NCI-H146 treated with DMSO at 0.1 percent for 48 hours (cell line): ENCODE measurements around the gene TTL.

ENCODE experiments used
- DNase-seq: peaks from one replicate; lab custom pipeline; 2025; ENCODE audit not compliant: unreplicated experiment; lab: John Stamatoyannopoulos, UW

The TTL gene

GRCh38 chr2:112580084-112580483, 98.1 kb downstream of the TTL start:
- DNase-seq = no peak

- DNase-seq = peak; percentile 64
Observed at GRCh38 chr2:112582314-112582746, 100.4 kb downstream of the TTL start.

GRCh38 chr2:112583497-112584133, 101.7 kb downstream of the TTL start:
- no peak for DNase-seq

- peak; percentile 97 for DNase-seq
Observed at GRCh38 chr2:112584134-112584890, 102.4 kb downstream of the TTL start, which contains the start of gene CHCHD5. Gene CHCHD5, plus strand, starts transcription at chr2:112584609. Its CDS starts 39 bp downstream, at chr2:112584648.

DNA sequence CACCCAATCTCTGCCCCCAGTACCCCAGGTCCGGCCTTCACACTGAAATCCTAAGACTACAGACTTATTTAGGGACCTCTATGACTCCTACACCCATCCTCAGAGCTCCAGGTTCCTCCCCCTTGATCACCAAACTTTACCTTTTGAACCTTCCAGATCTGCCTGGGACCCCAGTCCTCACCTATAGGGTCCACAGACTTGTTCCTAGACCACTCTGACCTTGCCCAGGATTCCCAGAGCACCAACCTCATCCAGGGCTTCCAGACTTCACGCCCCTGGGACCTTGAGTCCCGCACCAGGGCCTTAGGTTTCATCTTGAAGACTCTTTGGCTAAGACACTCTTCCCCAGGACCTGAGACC, 102.9 kb downstream of the TTL start:
- no peak for DNase-seq

GRCh38 chr2:112585400-112585799, 103.4 kb downstream of the TTL start:
- no peak for DNase-seq

DNA sequence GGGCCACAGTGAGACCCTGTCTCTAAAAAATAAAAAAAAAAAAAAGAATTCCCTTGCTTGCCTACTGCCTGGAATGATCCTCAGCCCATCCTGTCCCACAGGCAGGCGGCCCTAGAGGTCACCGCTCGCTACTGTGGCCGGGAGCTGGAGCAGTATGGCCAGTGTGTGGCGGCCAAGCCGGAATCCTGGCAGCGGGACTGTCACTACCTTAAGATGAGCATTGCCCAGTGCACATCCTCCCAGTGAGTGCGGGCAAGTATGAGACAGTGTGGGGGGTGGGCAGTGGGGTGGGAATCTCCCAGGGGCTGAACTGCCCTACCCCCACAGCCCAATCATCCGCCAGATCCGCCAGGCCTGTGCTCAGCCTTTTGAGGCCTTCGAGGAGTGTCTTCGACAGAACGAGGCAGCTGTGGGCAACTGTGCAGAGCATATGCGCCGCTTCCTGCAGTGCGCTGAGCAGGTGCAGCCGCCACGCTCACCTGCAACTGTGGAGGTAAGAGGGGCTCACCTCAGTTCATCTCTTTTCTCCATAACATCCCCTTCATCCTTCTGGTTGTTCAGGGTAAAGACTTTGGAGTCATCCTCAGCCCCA, 104.0 kb downstream of the TTL start:
- DNase-seq = no peak

DNA sequence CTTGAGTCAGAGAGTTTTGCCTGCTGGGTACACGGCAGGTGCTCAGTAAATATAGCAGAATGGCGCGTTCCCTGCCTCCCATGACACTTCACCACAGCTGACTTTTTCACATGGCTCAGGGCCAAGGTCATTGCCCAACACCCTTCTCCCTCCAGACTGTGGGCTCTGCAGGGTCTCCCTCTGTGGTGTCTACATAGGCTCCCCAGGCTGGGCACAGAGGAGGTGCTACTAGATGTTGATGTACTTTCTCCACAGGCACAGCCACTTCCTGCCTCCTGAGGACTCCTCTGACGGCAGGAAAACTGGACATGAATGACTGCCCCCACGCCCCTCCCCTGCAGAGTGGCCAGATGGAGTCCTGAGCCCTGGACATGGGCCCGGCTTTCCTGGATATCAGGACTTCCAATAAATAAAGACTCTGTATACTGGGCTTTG, 106.7 kb downstream of the TTL start:
- peak; percentile 61 for DNase-seq
